ENCODE data around the gene LENEP. TPM values are rescaled to one million over a fixed set of nuclear protein-coding genes. Genes with fewer than 3 reads are reported as not detected.
A peak's percentile ranks its signal among the peaks of the same experiment; 100 is the strongest.

LENEP gene
- total RNA-seq, 1 donor from 2014 or later, result not detected

DNA sequence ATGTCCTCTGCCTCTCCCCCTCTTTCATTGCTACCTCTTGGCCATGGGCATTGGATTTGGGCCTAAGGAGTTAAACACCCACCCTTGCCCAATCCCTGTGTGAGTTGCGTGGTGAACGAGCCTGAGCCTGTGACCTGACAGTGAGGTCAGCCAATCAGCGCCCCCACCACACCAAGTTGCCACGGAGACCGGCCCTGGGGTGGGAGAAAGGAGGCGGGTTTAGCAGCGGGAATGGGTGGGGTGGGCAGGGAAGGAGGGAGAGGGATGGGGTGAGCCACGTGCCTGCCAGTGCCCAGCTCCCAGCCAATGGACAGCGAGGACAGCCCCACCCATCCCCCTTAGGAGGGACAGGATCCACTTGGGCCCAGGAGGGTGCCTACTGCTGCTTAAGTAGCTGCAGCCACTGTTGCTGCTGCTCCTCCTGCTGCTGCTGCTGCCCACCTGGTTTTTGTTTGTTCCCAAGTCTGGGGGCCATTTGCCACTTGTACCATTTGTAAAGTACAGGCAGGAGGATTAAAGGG, 18.7 kb downstream of the LENEP start:
- peaks cover 9% of the 10 kb centered on the region for H3K36me3 Mint-ChIP-seq (ENCODE audit: low read depth, unreplicated experiment)
- Histone ChIP-seq H3K27ac (ENCODE audit: low read depth, low read length) (no peak overlapping the region), H3K4me2 (ENCODE audit: low read length) (no peak overlapping the region), H4K20me1 (ENCODE audit: insufficient read depth, low read length) (peaks cover 54% of the 10 kb centered on the region), H3K79me2 (ENCODE audit: insufficient read depth, low read length) (peaks cover 20% of the 10 kb centered on the region), H3K9ac (ENCODE audit: low read length) (no peak overlapping the region), H3K4me1 (ENCODE audit: insufficient read depth, low read length) (peaks cover 4% of the 10 kb centered on the region), H3K4me3 (ENCODE audit: insufficient read depth, low read depth, low read length) (no peak overlapping the region), H3K9me3 (ENCODE audit: insufficient read depth, low read depth, low read length) (no peaks in the 10 kb centered on the region), H3K27me3 (ENCODE audit: insufficient read depth, low read length) (no peaks in the 10 kb centered on the region), H3K36me3 (ENCODE audit: insufficient read depth, low read length) (no peaks in the 10 kb centered on the region), H2AFZ (ENCODE audit: low read depth, low read length) (no peak overlapping the region)
- H3K4me3 Mint-ChIP-seq (ENCODE audit: unreplicated experiment), result no peak overlapping the region
- DNase-seq (ENCODE audit: low read depth) (no peak), FAIRE-seq (no peak)
- peaks cover 7% of the 10 kb centered on the region for H3K4me1 Mint-ChIP-seq (ENCODE audit: low read depth, unreplicated experiment)
- no peaks in the 10 kb centered on the region for H3K9me3 Mint-ChIP-seq (ENCODE audit: unreplicated experiment)
- H3K27me3 Mint-ChIP-seq (ENCODE audit: low read depth, unreplicated experiment), result no peaks in the 10 kb centered on the region
- no peak overlapping the region for H3K27ac Mint-ChIP-seq (ENCODE audit: unreplicated experiment)
- no peak for TF ChIP-seq EZH2 (IDR thresholded peaks at IDR 0.05; ENCODE audit: insufficient read depth, low read length)
- TF ChIP-seq, protein P1, sequence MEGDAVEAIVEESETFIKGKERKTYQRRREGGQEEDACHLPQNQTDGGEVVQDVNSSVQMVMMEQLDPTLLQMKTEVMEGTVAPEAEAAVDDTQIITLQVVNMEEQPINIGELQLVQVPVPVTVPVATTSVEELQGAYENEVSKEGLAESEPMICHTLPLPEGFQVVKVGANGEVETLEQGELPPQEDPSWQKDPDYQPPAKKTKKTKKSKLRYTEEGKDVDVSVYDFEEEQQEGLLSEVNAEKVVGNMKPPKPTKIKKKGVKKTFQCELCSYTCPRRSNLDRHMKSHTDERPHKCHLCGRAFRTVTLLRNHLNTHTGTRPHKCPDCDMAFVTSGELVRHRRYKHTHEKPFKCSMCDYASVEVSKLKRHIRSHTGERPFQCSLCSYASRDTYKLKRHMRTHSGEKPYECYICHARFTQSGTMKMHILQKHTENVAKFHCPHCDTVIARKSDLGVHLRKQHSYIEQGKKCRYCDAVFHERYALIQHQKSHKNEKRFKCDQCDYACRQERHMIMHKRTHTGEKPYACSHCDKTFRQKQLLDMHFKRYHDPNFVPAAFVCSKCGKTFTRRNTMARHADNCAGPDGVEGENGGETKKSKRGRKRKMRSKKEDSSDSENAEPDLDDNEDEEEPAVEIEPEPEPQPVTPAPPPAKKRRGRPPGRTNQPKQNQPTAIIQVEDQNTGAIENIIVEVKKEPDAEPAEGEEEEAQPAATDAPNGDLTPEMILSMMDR (IDR thresholded peaks at IDR 0.05; ENCODE audit: insufficient read depth, low read depth, low read length), result no peak

DNA sequence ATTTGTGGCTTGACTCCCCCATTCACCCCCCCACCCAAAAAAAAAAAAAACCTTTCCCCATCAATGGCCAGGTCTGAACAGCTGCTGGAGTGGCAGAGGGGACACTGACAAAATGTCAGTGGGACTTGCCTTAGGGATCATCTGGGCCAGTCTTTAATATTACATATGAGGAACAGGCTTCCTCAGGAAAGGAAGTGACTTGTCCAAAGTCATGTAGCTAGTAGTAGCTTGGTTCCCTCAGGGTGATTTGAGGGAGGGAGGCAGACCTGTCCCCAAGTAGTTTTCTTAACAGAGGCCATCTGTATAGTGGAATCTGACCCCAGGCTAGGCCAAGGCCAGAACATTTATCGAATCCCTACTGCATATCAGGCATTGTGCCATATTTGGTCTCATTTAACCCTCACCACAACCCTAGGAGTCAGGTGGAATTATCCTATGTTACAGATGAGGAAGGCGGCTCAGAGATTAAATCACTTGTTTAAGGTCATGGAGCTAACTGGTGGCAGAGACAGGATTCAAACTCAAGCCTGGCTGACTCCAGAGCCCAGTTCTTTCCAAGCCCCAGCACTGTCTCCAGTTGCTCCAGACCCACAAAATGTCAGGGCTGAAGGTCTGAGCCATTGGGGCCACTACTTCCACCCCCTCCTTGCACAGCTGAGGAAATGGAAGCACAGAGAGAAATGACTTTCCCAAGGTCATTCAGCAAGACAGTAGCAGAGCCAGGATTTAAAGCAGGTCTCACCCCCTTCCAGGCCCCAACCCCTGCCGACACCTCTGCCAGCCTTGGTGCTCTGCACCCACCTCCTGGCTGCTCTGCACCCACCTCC, 19.6 kb downstream of the LENEP start:
- peaks cover 11% of the 10 kb centered on the region for H3K79me2 ChIP-seq (ENCODE audit: insufficient read depth, low read length)
- H2AFZ ChIP-seq (ENCODE audit: low read depth, low read length), result no peak overlapping the region
- no peak overlapping the region for H3K4me2 ChIP-seq (ENCODE audit: low read length)
- H3K36me3 ChIP-seq (ENCODE audit: insufficient read depth, low read length), result no peaks in the 10 kb centered on the region
- peaks cover 5% of the 10 kb centered on the region for H3K4me1 ChIP-seq (ENCODE audit: insufficient read depth, low read length)
- peaks cover 46% of the 10 kb centered on the region for H4K20me1 ChIP-seq (ENCODE audit: insufficient read depth, low read length)
- DNase-seq (ENCODE audit: low read depth) (no peak), FAIRE-seq (no peak)
- Mint-ChIP-seq H3K36me3 (ENCODE audit: low read depth, unreplicated experiment) (peaks cover 9% of the 10 kb centered on the region), H3K27me3 (ENCODE audit: low read depth, unreplicated experiment) (no peaks in the 10 kb centered on the region), H3K4me3 (ENCODE audit: unreplicated experiment) (no peak overlapping the region), H3K27ac (ENCODE audit: unreplicated experiment) (peak overlapping the region; percentile 23), H3K9me3 (ENCODE audit: unreplicated experiment) (no peaks in the 10 kb centered on the region), H3K4me1 (ENCODE audit: low read depth, unreplicated experiment) (peaks cover 10% of the 10 kb centered on the region)
- H3K4me3 ChIP-seq (ENCODE audit: insufficient read depth, low read depth, low read length), result no peak overlapping the region
- no peak for TF ChIP-seq EZH2 (IDR thresholded peaks at IDR 0.05; ENCODE audit: insufficient read depth, low read length)
- TF ChIP-seq, protein P1 (IDR thresholded peaks at IDR 0.05; ENCODE audit: insufficient read depth, low read depth, low read length), result no peak
- no peaks in the 10 kb centered on the region for H3K9me3 ChIP-seq (ENCODE audit: insufficient read depth, low read depth, low read length)
- no peak overlapping the region for H3K9ac ChIP-seq (ENCODE audit: low read length)
- H3K27ac ChIP-seq (ENCODE audit: low read depth, low read length), result no peak overlapping the region
- no peaks in the 10 kb centered on the region for H3K27me3 ChIP-seq (ENCODE audit: insufficient read depth, low read length)

DNA sequence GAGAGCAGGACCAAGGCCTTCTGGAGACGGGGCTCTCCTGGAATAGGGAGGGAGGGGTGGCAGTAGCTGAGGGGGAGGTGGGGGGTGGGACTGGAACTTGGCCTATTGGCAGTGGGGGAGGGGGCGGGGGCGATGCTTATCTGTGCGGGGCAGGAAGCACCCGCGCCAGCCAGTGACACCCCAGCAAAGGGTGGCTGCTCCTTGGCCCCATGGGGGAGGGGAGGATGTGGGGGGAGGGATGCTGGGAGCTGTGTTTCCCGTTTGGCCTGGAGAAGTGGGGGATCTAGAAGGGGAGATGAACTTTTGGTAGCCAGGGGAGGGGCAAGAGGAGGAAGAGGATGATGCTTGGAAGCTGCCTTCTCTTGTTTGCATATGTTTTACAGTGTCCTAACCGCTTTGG, 20.2 kb downstream of the LENEP start:
- Histone ChIP-seq H3K79me2 (ENCODE audit: insufficient read depth, low read length) (peaks cover 5% of the 10 kb centered on the region), H3K27ac (ENCODE audit: low read depth, low read length) (no peak overlapping the region), H3K4me2 (ENCODE audit: low read length) (no peak overlapping the region), H3K36me3 (ENCODE audit: insufficient read depth, low read length) (no peaks in the 10 kb centered on the region), H2AFZ (ENCODE audit: low read depth, low read length) (no peak overlapping the region), H3K9me3 (ENCODE audit: insufficient read depth, low read depth, low read length) (no peaks in the 10 kb centered on the region), H3K4me1 (ENCODE audit: insufficient read depth, low read length) (peaks cover 5% of the 10 kb centered on the region), H4K20me1 (ENCODE audit: insufficient read depth, low read length) (peaks cover 43% of the 10 kb centered on the region), H3K9ac (ENCODE audit: low read length) (no peak overlapping the region), H3K27me3 (ENCODE audit: insufficient read depth, low read length) (no peaks in the 10 kb centered on the region), H3K4me3 (ENCODE audit: insufficient read depth, low read depth, low read length) (no peak overlapping the region)
- FAIRE-seq, result no peak
- no peaks in the 10 kb centered on the region for H3K27me3 Mint-ChIP-seq (ENCODE audit: low read depth, unreplicated experiment)
- peaks cover 9% of the 10 kb centered on the region for H3K36me3 Mint-ChIP-seq (ENCODE audit: low read depth, unreplicated experiment)
- no peak overlapping the region for H3K27ac Mint-ChIP-seq (ENCODE audit: unreplicated experiment)
- H3K4me1 Mint-ChIP-seq (ENCODE audit: low read depth, unreplicated experiment), result peaks cover 14% of the 10 kb centered on the region
- H3K4me3 Mint-ChIP-seq (ENCODE audit: unreplicated experiment), result no peak overlapping the region
- no peaks in the 10 kb centered on the region for H3K9me3 Mint-ChIP-seq (ENCODE audit: unreplicated experiment)
- no peak for TF ChIP-seq EZH2 (IDR thresholded peaks at IDR 0.05; ENCODE audit: insufficient read depth, low read length)
- DNase-seq (ENCODE audit: low read depth), result no peak
